Natural killer cell (primary cell): ENCODE data around the gene RBMS3. TPM values are rescaled to one million over a fixed set of nuclear protein-coding genes. Genes with fewer than 3 reads are reported as not detected.

Experiments used
- ATAC-seq, 3 donors: fragments of 150-1000 bp in 2 of 3; fragments of 200-7000 bp in 1 of 3; cut with Tn5 transposase; 1 replicate in 1 of 3; 2 replicates in 2 of 3; pipeline ENCODE4 v1.10.0; 2021; ENCODE audit warnings: mild to moderate bottlenecking in 2 of 3, moderate library complexity in 2 of 3
- DNase-seq, 2 donors: peaks; one replicate each; pipeline versions ENCODE4 v3.0.0 to v3.0.0-alpha.2; 2013 to 2021; ENCODE audit warnings: mixed read lengths in 1 of 2
- H3K27ac ChIP-seq: one replicate; pipeline ENCODE4 v1.5.1; 2013; ENCODE audit warnings: mild to moderate bottlenecking, low read length
- H3K27me3 ChIP-seq: one replicate; pipeline ENCODE4 v1.6.1; 2013; ENCODE audit warnings: low read length; ENCODE audit not compliant: control insufficient read depth, insufficient read depth
- H3K36me3 ChIP-seq: one replicate; pipeline ENCODE4 v1.6.1; 2013; ENCODE audit warnings: low read length; ENCODE audit not compliant: control insufficient read depth, insufficient read depth
- H3K4me1 ChIP-seq: one replicate; pipeline ENCODE4 v1.6.1; 2013; ENCODE audit warnings: low read length; ENCODE audit not compliant: control insufficient read depth, insufficient read depth
- H3K4me3 ChIP-seq: one replicate; pipeline ENCODE4 v1.5.1; 2013; ENCODE audit warnings: low read length
- H3K9me3 ChIP-seq: one replicate; pipeline ENCODE4 v1.6.1; 2013; ENCODE audit warnings: low read length; ENCODE audit not compliant: control insufficient read depth, insufficient read depth
- H3K27ac Mint-ChIP-seq, 2 donors: one replicate each; pipeline ENCODE4 v1.8.0; 2022; ENCODE audit warnings: mild to moderate bottlenecking in 2 of 2, mixed read lengths in 2 of 2, moderate library complexity in 1 of 2
- H3K27me3 Mint-ChIP-seq, 2 donors: one replicate each; pipeline ENCODE4 v1.8.0; 2022; ENCODE audit warnings: low read depth in 2 of 2, mixed read lengths in 2 of 2
- H3K36me3 Mint-ChIP-seq: one replicate; pipeline ENCODE4 v1.8.0; 2022; ENCODE audit warnings: mixed read lengths
- H3K4me1 Mint-ChIP-seq, 2 donors: one replicate each; pipeline ENCODE4 v1.8.0; 2022; ENCODE audit warnings: mixed read lengths in 2 of 2
- H3K4me3 Mint-ChIP-seq: one replicate; pipeline ENCODE4 v1.8.0; 2022; ENCODE audit warnings: mild to moderate bottlenecking, moderate library complexity, mixed read lengths
- H3K9me3 Mint-ChIP-seq, 2 donors: one replicate each; pipeline ENCODE4 v1.8.0; 2022; ENCODE audit warnings: mixed read lengths in 2 of 2
- WGBS: methylation state at CpG from one replicate; pipeline ENCODE4 v1.1.7; 2013; ENCODE audit warnings: missing lambda C conversion rate; ENCODE audit not compliant: insufficient coverage; 5-methylcytosine and 5-hydroxymethylcytosine counted together
- intact Hi-C: fragments of 100-400 bp; cut with micrococcal nuclease; formaldehyde crosslinking; loops from one replicate; pipeline ENCODE4 v1.14.2; 2022
- total RNA-seq, 4 donors: library from RNA; stranded (reverse); fragments of 120-200 nt in 1 of 4; gene quantifications; one replicate each; pipeline versions ENCODE4 v1.2.3 to v1.2.4, GENCODE V29; 2013 to 2022
- TF ChIP-seq, protein P1 (sequence below): fragments of 200-600 bp; IDR thresholded peaks from one replicate; pipeline ENCODE4 v1.8.0; 2022; ENCODE audit warnings: antibody characterized with exemption

Gene RBMS3
- total RNA-seq, 3 donors from 2014 or later (not counting 1 experiment from before 2014, with no cell fraction given) = 0.16 TPM; not detected in 2

DNA sequence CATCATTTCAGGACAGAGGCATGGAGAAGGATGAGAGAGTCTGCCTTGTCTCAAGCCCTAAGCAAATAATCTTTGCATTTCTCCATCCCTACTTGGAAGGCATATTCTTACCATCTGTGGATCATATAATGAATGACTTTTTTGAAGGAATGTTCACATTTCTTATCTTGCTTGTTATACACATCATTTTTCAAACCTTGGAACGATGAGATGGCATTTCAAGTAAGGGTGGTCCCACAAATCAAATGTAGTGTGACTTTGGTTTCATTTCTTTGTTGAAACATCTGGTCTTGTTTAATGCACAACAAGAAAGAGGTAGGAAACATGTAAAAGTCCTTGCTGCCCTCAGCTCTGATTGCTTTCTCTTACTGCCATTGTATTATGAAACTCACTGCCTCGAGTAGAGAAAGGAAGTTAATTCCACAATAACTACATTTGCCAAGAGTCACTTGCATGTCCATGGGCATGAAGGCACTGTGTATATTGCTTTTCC, 32.1 kb downstream of the RBMS3 start:
- intact Hi-C loops = no loop called here
- 60% methylated on average over 2 of the region's 2 CpGs for WGBS
- no peak overlapping the region for H3K4me3 ChIP-seq
- TF ChIP-seq, protein P1, sequence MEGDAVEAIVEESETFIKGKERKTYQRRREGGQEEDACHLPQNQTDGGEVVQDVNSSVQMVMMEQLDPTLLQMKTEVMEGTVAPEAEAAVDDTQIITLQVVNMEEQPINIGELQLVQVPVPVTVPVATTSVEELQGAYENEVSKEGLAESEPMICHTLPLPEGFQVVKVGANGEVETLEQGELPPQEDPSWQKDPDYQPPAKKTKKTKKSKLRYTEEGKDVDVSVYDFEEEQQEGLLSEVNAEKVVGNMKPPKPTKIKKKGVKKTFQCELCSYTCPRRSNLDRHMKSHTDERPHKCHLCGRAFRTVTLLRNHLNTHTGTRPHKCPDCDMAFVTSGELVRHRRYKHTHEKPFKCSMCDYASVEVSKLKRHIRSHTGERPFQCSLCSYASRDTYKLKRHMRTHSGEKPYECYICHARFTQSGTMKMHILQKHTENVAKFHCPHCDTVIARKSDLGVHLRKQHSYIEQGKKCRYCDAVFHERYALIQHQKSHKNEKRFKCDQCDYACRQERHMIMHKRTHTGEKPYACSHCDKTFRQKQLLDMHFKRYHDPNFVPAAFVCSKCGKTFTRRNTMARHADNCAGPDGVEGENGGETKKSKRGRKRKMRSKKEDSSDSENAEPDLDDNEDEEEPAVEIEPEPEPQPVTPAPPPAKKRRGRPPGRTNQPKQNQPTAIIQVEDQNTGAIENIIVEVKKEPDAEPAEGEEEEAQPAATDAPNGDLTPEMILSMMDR = no peak
- Mint-ChIP-seq H3K4me1 (no peaks in the 10 kb centered on the region), H3K36me3 (no peaks in the 10 kb centered on the region), H3K27ac (no peak overlapping the region), H3K4me3 (no peak overlapping the region), H3K27me3 (no peaks in the 10 kb centered on the region), H3K9me3 (peaks cover 16 to 17% of the 10 kb centered on the region in 2 donors)
- no peaks in the 10 kb centered on the region for H3K36me3 ChIP-seq
- no peak for ATAC-seq
- H3K27me3 ChIP-seq = no peaks in the 10 kb centered on the region
- no peaks in the 10 kb centered on the region for H3K4me1 ChIP-seq
- no peaks in the 10 kb centered on the region for H3K9me3 ChIP-seq
- no peak overlapping the region for H3K27ac ChIP-seq
- no peak for DNase-seq

GRCh38 chr3:29313981-29314726, 33.3 kb downstream of the RBMS3 start:
- H3K4me3 ChIP-seq = no peak overlapping the region
- DNase-seq (no peak), ATAC-seq (no peak)
- H3K27ac Mint-ChIP-seq = no peak overlapping the region
- intact Hi-C loops = no loop called here
- no peaks in the 10 kb centered on the region for H3K36me3 ChIP-seq
- H3K27ac ChIP-seq = no peak overlapping the region
- TF ChIP-seq, protein P1 = no peak
- no peaks in the 10 kb centered on the region for H3K36me3 Mint-ChIP-seq
- H3K4me1 ChIP-seq = no peaks in the 10 kb centered on the region
- no peaks in the 10 kb centered on the region for H3K9me3 ChIP-seq
- WGBS = 60% methylated on average over 1 of the region's 1 CpG
- H3K9me3 Mint-ChIP-seq = peaks cover 12 to 15% of the 10 kb centered on the region in 2 donors
- H3K4me3 Mint-ChIP-seq = no peak overlapping the region
- H3K4me1 Mint-ChIP-seq = no peaks in the 10 kb centered on the region
- no peaks in the 10 kb centered on the region for H3K27me3 Mint-ChIP-seq
- no peaks in the 10 kb centered on the region for H3K27me3 ChIP-seq

DNA sequence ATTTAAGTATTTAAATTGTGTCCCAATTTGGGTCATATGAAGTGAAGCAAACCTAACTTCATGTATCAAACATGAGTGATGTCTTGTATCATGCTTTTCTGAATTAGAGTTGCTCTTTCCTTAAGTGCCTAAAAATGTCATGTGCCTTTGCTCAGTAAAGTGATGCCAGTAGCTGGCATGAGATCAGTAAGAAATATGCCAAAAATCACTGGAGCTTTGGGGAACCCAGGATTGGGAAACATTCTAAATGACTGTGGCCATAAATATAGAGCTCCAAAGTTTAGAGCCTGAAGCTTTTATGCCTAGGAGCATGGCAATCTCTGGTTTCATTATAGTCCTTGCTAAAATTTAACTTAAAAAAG, 33.8 kb downstream of the RBMS3 start:
- Histone ChIP-seq H3K4me1 (no peaks in the 10 kb centered on the region), H3K9me3 (no peaks in the 10 kb centered on the region), H3K27ac (no peak overlapping the region), H3K4me3 (no peak overlapping the region), H3K27me3 (no peaks in the 10 kb centered on the region), H3K36me3 (no peaks in the 10 kb centered on the region)
- Mint-ChIP-seq H3K9me3 (peaks cover 10 to 12% of the 10 kb centered on the region in 2 donors), H3K36me3 (no peaks in the 10 kb centered on the region), H3K27me3 (no peaks in the 10 kb centered on the region), H3K27ac (no peak overlapping the region), H3K4me3 (no peak overlapping the region), H3K4me1 (no peaks in the 10 kb centered on the region)
- intact Hi-C loops = no loop called here
- TF ChIP-seq, protein P1 = no peak
- DNase-seq = no peak
- ATAC-seq = no peak
